NCI-H1105 (cell line): ENCODE results near the gene SPOCD1.
A peak's percentile ranks its signal among the peaks of the same experiment; 100 is the strongest.

Experiments used
- DNase-seq: peaks from one replicate; lab custom pipeline; 2025; lab: John Stamatoyannopoulos, UW

The SPOCD1 gene

DNA sequence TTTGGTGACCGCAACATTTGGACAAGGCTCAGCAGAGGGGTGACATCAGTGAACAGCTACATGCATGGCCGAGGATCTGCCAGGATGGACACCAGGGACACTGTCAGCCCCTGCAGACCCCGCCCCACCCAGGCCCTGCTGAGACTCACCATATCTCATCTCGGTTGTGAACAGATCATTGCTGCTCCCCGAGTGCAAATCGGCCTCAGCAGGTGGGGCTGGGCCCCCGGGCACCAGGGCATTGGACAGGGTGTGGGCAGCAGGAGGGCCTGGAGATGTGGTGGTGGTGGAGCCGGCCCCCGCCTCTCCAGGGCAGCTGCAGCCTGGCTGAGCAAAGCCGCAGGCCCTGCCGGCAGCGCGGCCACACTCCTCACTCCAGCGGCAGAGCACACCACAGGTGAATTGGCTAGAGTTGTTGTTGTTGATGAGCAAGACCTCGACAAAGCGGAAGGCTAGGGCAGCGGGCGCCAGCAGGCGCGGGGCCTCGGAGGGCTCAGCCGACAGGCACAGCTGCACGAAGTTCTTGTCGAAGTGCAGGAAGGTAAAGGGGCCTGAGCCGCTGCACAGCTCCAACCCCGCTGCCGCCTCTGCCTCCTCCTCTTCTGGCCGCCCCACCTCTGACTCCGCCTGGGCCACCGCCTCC is 59.9 kb downstream of the SPOCD1 start:
- no peak for DNase-seq

DNA sequence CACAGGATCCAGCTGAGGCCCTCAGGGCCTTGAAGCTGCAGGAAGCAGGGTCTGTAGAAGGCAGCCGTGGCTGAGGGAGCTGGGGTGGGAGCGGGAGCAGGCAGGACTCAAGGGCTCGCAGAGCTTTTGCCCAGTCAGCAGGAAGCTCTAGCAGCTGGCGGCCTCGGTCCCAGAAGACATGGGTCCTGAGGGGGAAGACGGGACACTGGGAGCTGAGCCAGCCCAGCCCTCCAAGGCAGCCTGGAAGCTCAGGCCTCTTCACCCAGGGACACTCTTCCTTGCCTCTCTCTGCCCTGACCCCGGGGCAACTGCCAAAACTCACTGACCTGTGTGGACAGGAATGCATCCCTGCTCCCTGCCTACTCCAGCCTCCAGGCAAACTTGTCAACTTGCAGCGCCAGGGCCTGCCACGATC is 60.6 kb downstream of the SPOCD1 start:
- no peak for DNase-seq

DNA sequence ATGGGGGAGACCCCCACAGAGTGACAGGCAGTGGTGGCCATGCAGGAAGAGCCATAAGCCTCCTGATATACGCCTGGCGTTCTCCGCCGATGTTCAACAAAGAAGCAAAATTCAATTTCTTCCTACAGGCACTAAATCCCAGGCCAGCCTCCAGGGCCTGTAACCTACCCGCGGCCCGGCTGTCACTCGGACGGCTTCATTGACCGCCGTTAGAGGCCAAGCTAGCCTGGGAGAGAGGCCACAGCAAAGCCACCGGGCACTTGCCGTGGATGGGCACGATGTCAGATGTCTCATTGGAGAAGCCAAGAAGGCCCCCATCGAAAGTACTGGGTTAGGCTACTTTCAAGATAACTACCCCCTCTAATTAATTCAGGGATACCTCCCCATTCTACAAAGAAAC is 61.4 kb downstream of the SPOCD1 start:
- no peak for DNase-seq

DNA sequence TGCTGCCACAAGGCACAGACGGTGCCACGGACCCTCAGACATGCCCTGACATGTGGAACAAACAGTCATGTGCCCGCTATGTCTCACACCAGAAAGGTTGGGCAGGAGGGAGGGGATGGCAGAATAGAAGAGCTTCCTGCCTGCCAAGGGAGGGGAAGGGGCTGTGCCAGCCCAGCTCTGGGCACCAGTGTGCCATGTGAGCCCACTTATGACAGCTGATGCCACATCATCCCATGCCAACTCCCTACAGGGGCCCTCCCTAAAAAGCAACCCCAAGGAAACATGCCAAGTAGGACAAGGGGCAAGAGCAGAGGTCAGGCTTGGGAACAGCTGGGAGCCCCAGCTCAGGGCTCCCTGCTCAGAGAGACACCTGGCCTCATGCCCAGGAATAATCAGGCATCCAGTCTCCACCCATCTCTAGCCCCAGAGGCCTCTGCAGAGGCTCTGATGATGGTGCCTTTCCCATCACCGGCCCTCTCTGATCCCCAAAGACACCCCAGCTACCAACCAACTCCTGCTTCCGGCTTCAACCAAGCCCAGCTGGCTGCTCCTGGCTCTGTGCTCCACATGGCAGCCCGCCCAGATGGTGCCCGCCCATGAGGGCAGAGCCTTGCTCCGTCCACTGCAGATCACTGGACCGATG is 62.0 kb downstream of the SPOCD1 start:
- peak; percentile 96 for DNase-seq

DNA sequence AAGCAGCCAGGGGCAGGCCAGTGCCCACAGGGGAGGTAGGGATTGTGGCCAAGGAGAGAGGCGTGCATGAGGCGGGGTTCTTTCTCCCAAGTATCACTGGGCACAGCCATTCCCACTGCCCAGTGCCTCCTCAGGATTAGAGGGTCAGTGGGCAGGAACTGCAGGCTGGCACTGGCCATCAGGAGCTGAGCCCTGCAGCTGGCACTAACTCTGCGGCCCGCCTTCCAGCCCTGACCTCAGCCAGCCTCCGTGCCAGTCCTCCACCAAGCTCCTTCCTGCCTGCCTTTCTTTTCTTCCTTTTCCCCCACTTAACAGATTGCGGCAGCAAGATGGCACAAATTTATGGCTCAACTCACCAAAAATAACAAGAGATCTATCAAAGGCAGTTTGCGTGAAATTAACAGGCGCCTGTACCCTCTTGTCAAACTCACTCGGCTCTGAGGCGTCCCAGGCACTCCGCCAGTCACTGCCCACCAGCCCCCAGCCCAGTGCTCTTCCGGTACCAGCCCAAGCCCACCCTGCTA is 62.8 kb downstream of the SPOCD1 start:
- DNase-seq, result no peak

DNA sequence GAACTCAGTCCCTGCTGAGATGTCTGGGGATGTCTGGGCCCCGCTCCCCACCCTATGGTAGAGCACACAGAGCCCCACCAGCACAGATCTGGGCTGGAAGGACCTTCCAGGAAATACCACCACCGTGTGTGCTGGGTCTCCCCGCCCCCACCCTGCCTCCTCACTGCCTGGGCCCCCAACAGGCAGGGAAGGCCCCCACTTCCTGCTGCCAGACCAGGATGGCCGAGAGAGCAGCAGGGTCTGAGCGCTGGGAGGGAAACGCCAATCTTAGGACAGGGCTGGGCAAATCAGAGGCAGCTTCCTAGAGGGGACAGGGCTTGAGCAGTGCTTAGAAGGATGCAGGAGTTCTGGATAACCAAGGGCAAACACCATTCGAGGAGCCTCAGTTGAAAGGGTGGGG is 63.6 kb downstream of the SPOCD1 start:
- no peak for DNase-seq

DNA sequence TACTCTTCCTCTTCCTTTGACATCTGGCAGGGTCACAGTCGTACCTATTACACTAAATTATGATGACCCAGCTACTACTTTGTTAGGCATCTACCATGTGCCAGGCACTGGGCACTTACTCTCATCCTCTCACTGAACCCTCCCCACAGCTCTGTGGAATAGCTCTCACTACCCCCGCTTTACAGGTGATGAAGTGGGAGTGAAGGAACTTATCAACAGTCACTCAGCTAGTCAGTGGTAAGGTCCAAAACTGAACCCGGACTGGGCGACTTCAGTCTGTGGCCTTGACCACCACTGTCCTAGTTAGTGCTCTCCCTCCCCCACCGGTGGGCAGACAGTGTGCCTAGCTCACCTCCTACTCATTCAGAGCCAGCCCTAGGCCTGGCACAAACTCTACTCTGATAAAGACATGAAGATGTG is 64.0 kb downstream of the SPOCD1 start:
- DNase-seq, result no peak

DNA sequence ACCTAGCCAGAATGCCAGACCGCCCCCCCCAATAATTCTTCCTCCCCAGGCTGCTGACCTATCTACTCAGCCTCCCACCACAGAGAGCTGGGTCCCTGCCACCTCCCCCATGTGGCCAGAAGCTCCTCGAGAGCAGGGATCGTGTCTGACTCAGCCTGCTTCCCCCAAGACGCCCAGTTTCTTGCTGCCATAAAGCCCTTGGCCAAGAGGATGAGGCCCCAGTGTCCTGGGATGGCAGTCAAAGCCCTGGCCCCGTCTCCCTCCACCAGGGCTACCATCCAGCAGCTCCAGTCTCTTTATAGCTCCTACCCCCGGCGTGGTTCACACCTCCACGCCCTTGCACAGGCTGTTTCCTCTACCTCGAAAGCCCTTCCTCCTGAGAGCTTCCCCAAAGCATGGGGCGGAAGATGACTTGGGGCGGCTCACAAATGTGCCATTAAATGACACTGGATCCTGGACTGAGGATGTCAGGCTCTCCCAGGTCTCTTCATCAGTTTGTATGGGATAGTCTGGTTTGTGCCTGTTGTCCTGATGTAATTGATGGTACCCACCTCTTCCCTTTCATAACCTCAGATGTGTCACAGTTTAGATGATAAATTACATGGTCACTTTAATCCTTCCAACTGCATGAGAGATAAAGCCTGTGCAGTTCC is 64.8 kb downstream of the SPOCD1 start:
- no peak for DNase-seq

DNA sequence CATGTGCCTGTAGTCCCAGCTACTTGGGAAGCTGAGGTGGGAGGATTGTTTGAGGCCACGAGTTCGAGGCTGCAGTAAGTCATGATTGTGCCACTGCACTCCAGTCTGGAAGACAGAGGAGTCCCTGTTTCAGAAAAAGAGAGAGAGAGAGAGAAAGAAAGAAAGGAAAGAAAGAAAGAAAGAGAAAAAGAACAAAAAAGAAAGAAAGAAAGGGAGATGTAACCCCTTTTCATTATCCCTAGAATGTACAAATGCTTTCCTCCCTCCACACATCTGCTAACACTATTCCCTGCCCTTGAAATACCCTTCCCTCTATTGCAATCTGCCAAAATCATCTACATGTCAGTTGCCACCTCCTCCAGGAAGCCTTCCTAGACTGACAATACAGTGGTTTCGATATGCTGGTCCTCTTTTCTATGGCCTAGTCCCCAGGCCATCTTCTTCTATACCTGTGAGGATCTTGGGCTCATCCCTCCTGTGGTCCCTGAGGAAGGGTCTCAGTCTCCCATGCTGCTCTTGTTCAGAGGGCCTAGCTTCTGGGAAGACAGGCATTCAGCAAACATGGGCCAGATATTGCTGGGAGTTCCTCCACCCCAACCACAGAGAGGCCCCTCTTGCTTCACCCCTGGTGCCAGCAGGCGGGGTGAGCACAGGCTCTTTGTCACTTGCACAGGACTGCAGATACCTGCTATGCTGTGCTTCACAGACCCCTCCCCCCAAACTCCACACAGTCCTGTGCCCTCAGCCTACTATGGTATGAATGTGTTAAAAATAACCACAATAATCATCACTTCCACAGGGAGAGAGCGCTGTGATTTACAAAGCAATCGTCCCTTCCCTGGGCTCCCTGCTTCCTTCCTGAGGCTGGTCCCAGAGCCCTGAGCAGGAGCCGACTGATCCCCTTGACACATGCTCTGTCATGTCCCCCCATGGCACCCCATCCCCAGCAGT is 65.8 kb downstream of the SPOCD1 start:
- no peak for DNase-seq

DNA sequence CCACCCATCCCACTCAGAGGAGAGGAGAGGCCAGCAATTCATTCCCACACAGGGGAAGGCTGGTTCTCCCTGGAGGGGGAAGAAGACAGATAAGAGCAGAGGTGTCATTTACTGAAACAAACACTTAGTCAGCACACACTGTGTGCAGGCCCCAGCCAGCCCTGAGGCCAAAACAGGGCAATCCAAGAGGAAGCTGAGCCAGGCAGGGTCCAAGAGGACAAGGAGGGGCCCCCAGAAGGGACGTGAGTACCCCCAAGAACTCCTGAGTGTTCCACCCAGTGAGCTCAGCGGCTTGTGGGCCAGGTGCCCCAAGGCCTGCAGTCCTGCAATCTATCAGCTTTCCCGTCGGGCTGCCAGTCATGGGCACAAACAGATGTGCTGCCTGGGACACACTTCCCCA is 67.5 kb downstream of the SPOCD1 start:
- no peak for DNase-seq

DNA sequence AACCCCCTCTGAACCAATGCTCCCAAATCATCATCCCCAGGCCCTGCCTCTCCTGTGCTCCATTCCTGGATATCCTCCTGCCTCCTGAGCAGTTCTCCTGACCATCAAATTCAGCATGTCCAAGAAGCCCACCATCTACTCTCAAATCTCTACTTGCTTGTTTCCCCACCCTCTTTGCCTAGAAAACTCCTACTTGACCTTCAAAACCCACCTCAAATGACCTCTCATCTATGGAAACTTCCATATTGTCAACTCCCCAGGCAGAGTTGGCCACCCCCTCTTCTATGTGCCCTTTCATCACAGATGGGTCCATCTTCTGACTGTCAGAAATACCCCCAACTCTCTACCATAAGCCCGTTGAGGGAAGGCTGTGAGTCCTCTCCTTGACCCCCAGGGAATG is 68.5 kb downstream of the SPOCD1 start:
- no peak for DNase-seq

DNA sequence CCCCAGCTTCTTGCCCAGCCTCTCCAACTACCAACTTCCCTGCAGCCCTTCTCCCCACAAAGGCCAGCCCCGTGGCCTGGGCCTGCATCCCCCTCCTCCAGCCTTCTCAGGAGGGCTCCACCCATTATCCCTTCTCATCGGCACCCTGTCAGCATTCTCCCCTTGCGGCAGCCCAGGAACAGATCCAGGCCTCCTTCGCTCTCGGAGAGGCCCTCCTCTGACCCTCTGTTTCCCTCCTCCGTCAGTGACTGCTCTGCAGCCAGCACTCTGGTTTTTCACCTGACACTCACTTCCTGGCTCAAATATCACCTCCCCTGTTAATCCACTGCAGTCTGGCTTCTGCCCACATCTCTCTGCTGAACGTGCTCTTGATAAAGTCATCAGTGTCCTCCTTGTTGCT is 69.1 kb downstream of the SPOCD1 start:
- no peak for DNase-seq

DNA sequence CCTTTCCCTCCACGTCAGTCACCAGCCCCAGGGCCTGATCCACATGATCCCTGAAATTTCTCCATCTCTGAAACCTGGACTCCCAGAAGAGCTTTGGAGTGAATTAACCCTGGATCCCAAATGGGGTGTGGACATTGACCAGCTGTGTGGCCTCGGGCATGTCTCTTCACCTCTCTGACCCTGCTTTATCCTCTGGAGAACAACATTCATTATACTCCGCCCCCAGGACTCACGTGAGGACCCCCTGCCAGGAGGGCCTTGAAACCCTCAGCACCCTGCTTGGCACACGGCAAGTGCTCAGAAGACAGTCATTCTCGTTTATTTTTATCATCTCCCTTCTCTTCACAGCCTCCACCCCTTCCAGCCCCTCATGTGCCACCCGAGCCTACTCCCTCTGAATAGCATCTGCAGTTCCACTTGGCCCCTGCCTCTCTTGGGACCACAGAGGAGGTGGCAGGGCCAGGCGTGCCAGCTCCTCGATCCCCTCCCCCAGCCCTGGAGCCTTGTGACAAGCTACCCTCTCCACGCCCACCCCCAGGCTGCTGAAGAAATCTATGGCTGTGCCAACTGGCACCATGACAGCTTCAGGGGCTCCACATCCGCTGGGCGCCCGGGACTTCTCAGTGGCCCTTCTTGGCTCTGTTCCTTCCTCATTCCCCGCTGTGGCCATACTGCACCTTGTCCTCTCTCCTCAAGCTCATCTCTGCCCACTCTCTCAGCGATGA is 69.7 kb downstream of the SPOCD1 start:
- DNase-seq, result peak; percentile 61

DNA sequence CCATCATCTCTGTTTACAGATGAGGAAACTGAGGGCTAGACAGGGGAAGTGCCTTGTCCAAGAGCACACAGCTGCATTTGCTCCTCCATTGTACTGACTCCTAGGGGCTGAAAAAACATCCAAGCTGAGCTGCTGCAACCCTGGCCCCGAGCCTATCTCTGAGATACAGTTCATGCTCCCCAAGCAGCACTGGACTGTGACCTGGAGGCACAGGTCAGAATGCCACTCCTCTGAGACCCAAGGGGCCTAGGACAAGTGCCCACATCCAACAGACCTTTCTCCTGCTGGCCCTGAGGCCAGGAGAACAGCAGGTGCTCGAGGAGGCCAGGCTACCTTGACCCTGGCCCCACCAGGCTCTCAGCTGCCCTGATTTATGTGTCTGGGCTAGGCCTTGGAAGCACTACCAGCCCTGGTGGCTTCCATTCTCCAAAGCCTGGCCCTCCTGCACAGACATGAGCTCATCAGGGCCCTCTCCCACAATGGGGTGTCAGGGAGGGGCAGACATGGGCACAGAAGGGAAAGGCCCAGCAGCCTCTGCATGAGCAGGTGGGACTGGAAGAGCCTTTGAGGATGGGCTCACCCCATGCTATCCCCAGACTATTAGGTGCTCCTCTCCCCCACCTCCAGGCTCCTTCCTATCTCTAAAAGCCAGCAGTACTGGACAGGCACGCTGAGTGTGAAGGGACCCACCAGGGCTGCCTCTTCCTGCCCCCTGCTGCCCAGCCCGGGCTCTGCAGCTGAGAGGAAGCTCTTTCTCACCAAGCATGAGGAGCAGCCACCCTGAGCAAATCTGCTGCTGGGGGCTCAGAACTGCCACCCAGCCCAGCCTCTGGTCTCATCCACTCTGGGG is 70.5 kb downstream of the SPOCD1 start:
- DNase-seq, result peak; percentile 24

DNA sequence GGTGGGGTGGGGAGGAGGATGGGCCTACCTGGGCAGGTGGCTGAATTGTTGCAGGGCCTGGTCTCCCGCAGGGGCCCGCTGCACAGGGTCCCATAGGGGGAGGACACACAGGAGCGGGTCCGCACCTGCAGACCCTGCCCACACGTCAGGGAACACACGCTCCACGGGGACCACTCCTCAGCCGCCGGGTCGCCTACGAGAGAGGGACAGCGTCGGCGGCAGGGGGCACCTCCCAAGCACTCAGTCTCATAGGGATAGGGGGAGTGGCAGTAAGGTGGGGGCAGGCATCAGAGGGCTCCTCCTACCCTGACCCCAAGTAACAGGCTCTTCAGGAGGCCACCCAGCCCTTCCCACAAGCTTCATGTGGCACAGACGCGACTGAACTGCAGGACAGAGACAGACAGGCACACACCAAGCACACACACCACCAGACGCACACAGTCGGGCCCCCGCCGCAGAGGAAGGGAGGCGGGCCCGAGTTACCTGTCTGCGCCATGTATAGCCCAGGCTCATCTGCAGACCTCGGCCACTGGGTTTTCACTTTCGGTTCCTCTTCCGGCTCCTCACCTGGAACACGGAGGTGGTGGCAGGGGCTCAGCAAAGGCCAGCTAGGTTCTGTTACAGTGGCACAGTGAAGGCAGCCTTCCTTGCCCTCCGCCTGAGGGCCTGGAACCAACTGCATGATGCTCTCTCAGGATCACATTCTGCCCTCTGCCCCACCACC is 71.5 kb downstream of the SPOCD1 start:
- no peak for DNase-seq

DNA sequence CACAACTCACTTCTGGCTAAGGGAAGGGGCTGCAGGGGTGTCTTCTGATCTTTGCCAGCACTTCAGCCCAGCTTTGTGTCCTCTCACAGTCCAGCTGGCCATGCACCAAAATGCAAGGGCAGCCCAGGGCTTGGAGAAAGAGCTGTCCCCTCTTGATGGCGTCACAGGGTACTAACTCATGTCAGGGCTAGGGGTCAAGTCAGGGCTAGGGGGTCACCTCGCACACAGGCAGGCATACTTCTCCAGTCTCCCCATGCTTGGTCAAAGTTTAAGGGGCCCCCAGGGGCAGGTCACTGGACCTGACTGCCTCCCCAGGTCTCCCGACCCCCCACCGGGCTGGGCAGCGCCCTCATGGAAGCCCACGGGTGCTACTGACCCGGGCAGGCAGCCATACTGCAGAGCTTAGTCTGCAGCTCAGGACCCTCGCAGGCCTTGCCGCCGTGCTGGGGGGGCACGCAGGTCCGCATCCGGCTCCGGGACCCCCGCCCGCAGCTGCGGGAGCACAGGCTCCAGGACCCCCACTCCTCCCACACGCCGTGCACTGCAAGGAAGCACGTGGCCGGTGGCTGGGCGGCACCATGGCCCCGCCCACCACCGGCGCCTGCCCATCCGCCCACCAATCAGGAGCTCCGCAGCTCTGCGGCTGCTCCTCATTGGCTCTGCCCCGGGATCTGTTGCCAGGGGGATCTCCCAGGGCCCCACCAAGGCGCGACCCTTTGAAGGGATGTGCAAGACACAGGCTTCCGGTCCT is 73.2 kb downstream of the SPOCD1 start:
- DNase-seq, result no peak
